Neural progenitor cell (in vitro differentiated cells): Measurements from ENCODE around the gene DYSF.

ENCODE experiments used
- CTCF ChIP-seq: fragments of 200-600 bp; sonication (generic); IDR thresholded peaks from 2 replicates; pipeline ENCODE4 v1.5.1; 2017; ENCODE audit warnings: antibody characterized with exemption, mild to moderate bottlenecking
- EZH2 ChIP-seq: fragments of 200-600 bp; sonication (generic); IDR thresholded peaks from 2 replicates; pipeline ENCODE4 v1.6.1; 2017; ENCODE audit warnings: antibody characterized with exemption, mild to moderate bottlenecking, moderate library complexity

DNA sequence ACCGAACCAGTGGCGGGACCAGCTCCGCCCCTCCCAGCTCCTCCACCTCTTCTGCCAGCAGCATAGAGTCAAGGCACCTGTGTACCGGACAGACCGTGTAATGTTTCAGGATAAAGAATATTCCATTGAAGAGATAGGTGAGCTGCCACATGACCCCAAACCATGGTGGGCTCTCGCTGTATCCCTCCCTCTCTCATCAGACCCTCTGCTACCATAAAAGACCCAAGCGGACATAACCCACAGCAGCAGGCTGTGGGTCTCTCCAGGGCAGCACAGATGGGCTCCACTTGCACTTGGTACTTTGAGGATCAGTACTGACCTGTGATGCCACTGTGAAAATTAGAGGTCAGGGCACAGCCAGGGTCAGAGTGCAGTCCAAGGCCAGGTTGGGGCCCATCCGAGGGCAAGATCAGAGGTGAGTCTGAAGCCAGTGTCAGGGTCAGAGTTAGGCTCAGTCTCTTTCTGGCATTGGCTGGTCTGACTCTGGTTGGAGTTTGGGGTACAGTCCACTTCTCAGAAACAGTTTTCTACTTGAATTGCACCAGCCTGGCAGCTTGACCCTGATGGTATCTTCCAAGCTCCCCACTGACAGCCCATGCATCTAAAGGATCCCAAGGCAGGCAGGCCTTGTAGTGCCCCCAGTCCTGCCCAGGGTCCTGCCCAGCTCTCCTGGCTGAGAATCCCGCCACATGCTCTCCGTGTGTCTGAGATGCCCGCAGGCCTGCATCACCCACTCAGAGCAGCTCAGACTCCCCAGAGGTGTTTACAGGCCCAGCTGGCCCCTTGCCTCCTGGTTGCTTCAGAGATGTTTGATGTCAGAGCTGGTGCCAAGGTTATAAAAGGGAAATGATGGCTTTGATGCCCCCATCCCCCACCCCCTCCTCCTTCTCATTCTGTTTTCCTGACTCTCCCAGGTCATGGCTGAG lies 212.1 kb downstream of the DYSF start:
- TF ChIP-seq CTCF (no peak), EZH2 (no peak)
